ENCODE measurements around the gene AP1M1.

DNA sequence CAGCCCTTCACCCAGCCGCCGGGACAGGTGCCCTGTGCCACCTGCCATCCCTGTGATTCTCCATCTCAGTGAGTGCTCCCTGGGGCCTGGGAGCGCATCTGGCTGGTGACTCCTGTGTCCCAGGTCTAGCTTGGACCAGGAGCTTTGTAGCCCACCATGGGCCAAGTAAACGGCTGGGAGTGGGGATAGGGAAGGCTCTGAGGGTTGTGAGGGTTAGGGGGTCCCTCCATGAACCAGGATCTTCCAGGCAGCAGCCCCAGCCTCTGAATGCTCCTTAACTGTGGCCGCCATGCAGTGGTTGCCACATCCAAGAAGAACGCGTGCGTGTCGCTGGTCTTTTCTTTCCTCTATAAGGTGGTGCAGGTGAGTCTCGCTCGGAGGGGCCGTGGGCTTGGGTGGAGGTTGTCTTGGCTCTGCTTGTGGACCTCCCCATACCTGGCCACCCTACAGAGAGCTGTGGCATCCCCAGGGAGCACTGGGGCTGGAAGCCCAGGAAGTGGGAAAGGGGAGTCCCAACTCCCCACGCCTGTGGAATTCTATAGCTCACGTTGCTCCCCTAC lies 8.4 kb downstream of the AP1M1 start:
- no peak for TF ChIP-seq CTCF (IDR thresholded peaks at IDR 0.05)
- no peak for TF ChIP-seq POLR2A (IDR thresholded peaks at IDR 0.05)

Measured in heart left ventricle (tissue), 13 donors.